GM13976 (cell line): ENCODE measurements around the gene RIMBP3C.
"Not testable (repeated sequence)": the region's sequence is repeated elsewhere in the genome, so short reads cannot be mapped to it uniquely, and the experiment has no call there.

Experiments used
- DNase-seq: peaks from one replicate; pipeline ENCODE4 v3.0.0; 2012; ENCODE audit warnings: low spot score
- CTCF ChIP-seq: IDR thresholded peaks from 2 replicates; pipeline ENCODE4 v1.5.1; 2012; ENCODE audit warnings: borderline replicate concordance, mild to moderate bottlenecking; ENCODE audit not compliant: insufficient read depth; ENCODE audit errors: extremely low read depth, missing control alignments, control extremely low read depth
- in situ Hi-C: fragments of 300-500 bp; cut with MboI; formaldehyde crosslinking; loops from one replicate; pipeline ENCODE4 v1.12.0; 2022; ENCODE audit warnings: low sequenced_read_pairs, mixed read lengths, inconsistent platforms; ENCODE audit not compliant: unreplicated experiment

RIMBP3C gene

GRCh38 chr22:21563912-21564311 is 12.7 kb upstream of the RIMBP3C start:
- no peak for DNase-seq
- no peak for TF ChIP-seq CTCF
- in situ Hi-C loops = no loop called here

- in situ Hi-C loops, DNase-seq: not testable (repeated sequence)
Observed at GRCh38 chr22:21560657-21561056, 9.4 kb upstream of the RIMBP3C start.

- in situ Hi-C loops = not testable (repeated sequence)
Observed at GRCh38 chr22:21559345-21560125, 8.3 kb upstream of the RIMBP3C start.

GRCh38 chr22:21550678-21551047 is 598 bp downstream of the RIMBP3C start:
- DNase-seq, in situ Hi-C loops: not testable (repeated sequence)

More at GRCh38 chr22:21559345-21560125, 8.3 kb upstream of the RIMBP3C start:
- not testable (repeated sequence) for DNase-seq

- in situ Hi-C loops, DNase-seq: not testable (repeated sequence)
Observed at GRCh38 chr22:21550008-21550677, 1.1 kb downstream of the RIMBP3C start.

GRCh38 chr22:21549558-21549957 is 1.7 kb downstream of the RIMBP3C start:
- in situ Hi-C loops, DNase-seq: not testable (repeated sequence)

GRCh38 chr22:21544432-21545322 is 6.6 kb downstream of the RIMBP3C start:
- DNase-seq, in situ Hi-C loops: not testable (repeated sequence)

- DNase-seq, in situ Hi-C loops: not testable (repeated sequence)
Observed at GRCh38 chr22:21539862-21540261, 11.4 kb downstream of the RIMBP3C start.

GRCh38 chr22:21532863-21533648 is 18.2 kb downstream of the RIMBP3C start:
- in situ Hi-C loops, DNase-seq: not testable (repeated sequence)

- in situ Hi-C loops, DNase-seq: not testable (repeated sequence)
Observed at GRCh38 chr22:21531525-21531924, 19.7 kb downstream of the RIMBP3C start.

GRCh38 chr22:21526705-21527500 is 24.4 kb downstream of the RIMBP3C start:
- DNase-seq, in situ Hi-C loops: not testable (repeated sequence)

GRCh38 chr22:21516970-21517764 is 34.1 kb downstream of the RIMBP3C start:
- DNase-seq, in situ Hi-C loops: not testable (repeated sequence)

GRCh38 chr22:21516522-21516921 is 34.7 kb downstream of the RIMBP3C start:
- in situ Hi-C loops, DNase-seq: not testable (repeated sequence)

- DNase-seq, in situ Hi-C loops: not testable (repeated sequence)
Observed at GRCh38 chr22:21515234-21515633, 36.0 kb downstream of the RIMBP3C start.

GRCh38 chr22:21514117-21514516 is 37.1 kb downstream of the RIMBP3C start:
- in situ Hi-C loops, DNase-seq: not testable (repeated sequence)
